Thyroid gland (tissue), 4 donors: ENCODE measurements around the gene XCL2.

ENCODE experiments used
- CTCF ChIP-seq, 6 experiments: fragments of 200-600 bp in 3 of 6; fragments of 450-650 bp in 3 of 6; sonication (generic) in 3 of 6; IDR thresholded peaks; one replicate each; pipeline ENCODE4 v1.5.1; 2016 to 2019; ENCODE audit warnings: antibody characterized with exemption in 6 of 6, mild to moderate bottlenecking in 2 of 6, inconsistent platforms in 1 of 6, moderate library complexity in 1 of 6
- POLR2A ChIP-seq, 2 donors: fragments of 450-650 bp; IDR thresholded peaks; one replicate each; pipeline ENCODE4 v1.6.1; 2017; ENCODE audit warnings: antibody characterized with exemption in 2 of 2, mild to moderate bottlenecking in 2 of 2, moderate library complexity in 1 of 2

GRCh38 chr1:168591641-168592250 is 47.9 kb upstream of the XCL2 start:
- TF ChIP-seq CTCF (IDR thresholded peaks at IDR 0.05): no peak
- TF ChIP-seq POLR2A (IDR thresholded peaks at IDR 0.05): no peak
